ENCODE measurements around the gene ABCD1. TPM values are rescaled to one million over a fixed set of nuclear protein-coding genes. Genes with fewer than 3 reads are reported as not detected.

The ABCD1 gene
- polyA plus RNA-seq, 1 donor from 2014 or later = 3.6 TPM

GRCh38 chrX:153731845-153732215 is 7.2 kb downstream of the ABCD1 start:
- Histone ChIP-seq H3K36me3 (ENCODE audit: insufficient read depth, low read length) (no peaks in the 10 kb centered on the region), H3K9me2 (ENCODE audit: insufficient read depth, low read length) (no peaks in the 10 kb centered on the region), H4K20me1 (ENCODE audit: insufficient read depth) (no peaks in the 10 kb centered on the region), H3K9ac (ENCODE audit: low read length) (no peak overlapping the region), H3K9me3 (ENCODE audit: low read length) (no peaks in the 10 kb centered on the region), H3K4me2 (ENCODE audit: low read length) (no peak overlapping the region), H3K27me3 (ENCODE audit: insufficient read depth, low read depth, low read length) (no peaks in the 10 kb centered on the region), H2AFZ (ENCODE audit: low read depth, low read length) (no peak overlapping the region), H3F3A (ENCODE audit: insufficient read depth, low read length, poor library complexity, severe bottlenecking) (no peaks in the 10 kb centered on the region), H3K27ac (ENCODE audit: low read length) (no peak overlapping the region), H3K79me2 (replicated peaks; ENCODE audit: insufficient read depth, low read length) (no peaks in the 10 kb centered on the region), H3K4me3 (ENCODE audit: low read length) (no peak overlapping the region)
- TF ChIP-seq, protein P1, sequence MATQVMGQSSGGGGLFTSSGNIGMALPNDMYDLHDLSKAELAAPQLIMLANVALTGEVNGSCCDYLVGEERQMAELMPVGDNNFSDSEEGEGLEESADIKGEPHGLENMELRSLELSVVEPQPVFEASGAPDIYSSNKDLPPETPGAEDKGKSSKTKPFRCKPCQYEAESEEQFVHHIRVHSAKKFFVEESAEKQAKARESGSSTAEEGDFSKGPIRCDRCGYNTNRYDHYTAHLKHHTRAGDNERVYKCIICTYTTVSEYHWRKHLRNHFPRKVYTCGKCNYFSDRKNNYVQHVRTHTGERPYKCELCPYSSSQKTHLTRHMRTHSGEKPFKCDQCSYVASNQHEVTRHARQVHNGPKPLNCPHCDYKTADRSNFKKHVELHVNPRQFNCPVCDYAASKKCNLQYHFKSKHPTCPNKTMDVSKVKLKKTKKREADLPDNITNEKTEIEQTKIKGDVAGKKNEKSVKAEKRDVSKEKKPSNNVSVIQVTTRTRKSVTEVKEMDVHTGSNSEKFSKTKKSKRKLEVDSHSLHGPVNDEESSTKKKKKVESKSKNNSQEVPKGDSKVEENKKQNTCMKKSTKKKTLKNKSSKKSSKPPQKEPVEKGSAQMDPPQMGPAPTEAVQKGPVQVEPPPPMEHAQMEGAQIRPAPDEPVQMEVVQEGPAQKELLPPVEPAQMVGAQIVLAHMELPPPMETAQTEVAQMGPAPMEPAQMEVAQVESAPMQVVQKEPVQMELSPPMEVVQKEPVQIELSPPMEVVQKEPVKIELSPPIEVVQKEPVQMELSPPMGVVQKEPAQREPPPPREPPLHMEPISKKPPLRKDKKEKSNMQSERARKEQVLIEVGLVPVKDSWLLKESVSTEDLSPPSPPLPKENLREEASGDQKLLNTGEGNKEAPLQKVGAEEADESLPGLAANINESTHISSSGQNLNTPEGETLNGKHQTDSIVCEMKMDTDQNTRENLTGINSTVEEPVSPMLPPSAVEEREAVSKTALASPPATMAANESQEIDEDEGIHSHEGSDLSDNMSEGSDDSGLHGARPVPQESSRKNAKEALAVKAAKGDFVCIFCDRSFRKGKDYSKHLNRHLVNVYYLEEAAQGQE (IDR thresholded peaks at IDR 0.05; ENCODE audit: borderline replicate concordance) = no peak
- TF ChIP-seq RAD21 (conservative IDR thresholded peaks at IDR 0.05) = no peak
- no peak for TF ChIP-seq CTCF (IDR thresholded peaks at IDR 0.05; ENCODE audit: poor library complexity, severe bottlenecking)
- no peak for TF ChIP-seq TAF1 (IDR thresholded peaks at IDR 0.05; ENCODE audit: low read depth)
- no peak for TF ChIP-seq EP300 (conservative IDR thresholded peaks at IDR 0.05; ENCODE audit: poor library complexity, severe bottlenecking)
- TF ChIP-seq EZH2 (IDR thresholded peaks at IDR 0.05; ENCODE audit: borderline replicate concordance, insufficient read depth, low read length, poor library complexity, severe bottlenecking) = no peak
- TF ChIP-seq MXI1 (conservative IDR thresholded peaks at IDR 0.05; ENCODE audit: poor library complexity, severe bottlenecking) = no peak
- no peak for TF ChIP-seq POLR2AphosphoS5 (IDR thresholded peaks at IDR 0.05)
- no peak for TF ChIP-seq SMC3 (conservative IDR thresholded peaks at IDR 0.05; ENCODE audit: poor library complexity)

- H3K27ac ChIP-seq (ENCODE audit: low read length) = no peak overlapping the region
- no peak for TF ChIP-seq CTCF (IDR thresholded peaks at IDR 0.05; ENCODE audit: poor library complexity, severe bottlenecking)
- no peak for TF ChIP-seq RAD21 (conservative IDR thresholded peaks at IDR 0.05)
- no peak for TF ChIP-seq EZH2 (IDR thresholded peaks at IDR 0.05; ENCODE audit: borderline replicate concordance, insufficient read depth, low read length, poor library complexity, severe bottlenecking)
- TF ChIP-seq, protein P1 (IDR thresholded peaks at IDR 0.05; ENCODE audit: borderline replicate concordance) = no peak
- no peak overlapping the region for H3K9ac ChIP-seq (ENCODE audit: low read length)
- H3F3A ChIP-seq (ENCODE audit: insufficient read depth, low read length, poor library complexity, severe bottlenecking) = no peaks in the 10 kb centered on the region
- H3K9me2 ChIP-seq (ENCODE audit: insufficient read depth, low read length) = no peaks in the 10 kb centered on the region
- H3K79me2 ChIP-seq (replicated peaks; ENCODE audit: insufficient read depth, low read length) = no peaks in the 10 kb centered on the region
- H3K4me2 ChIP-seq (ENCODE audit: low read length) = no peak overlapping the region
- H3K27me3 ChIP-seq (ENCODE audit: insufficient read depth, low read depth, low read length) = no peaks in the 10 kb centered on the region
- no peak overlapping the region for H3K4me3 ChIP-seq (ENCODE audit: low read length)
- no peaks in the 10 kb centered on the region for H4K20me1 ChIP-seq (ENCODE audit: insufficient read depth)
- no peak overlapping the region for H2AFZ ChIP-seq (ENCODE audit: low read depth, low read length)
- H3K36me3 ChIP-seq (ENCODE audit: insufficient read depth, low read length) = no peaks in the 10 kb centered on the region
- no peaks in the 10 kb centered on the region for H3K9me3 ChIP-seq (ENCODE audit: low read length)
Observed at GRCh38 chrX:153732401-153732800, 7.7 kb downstream of the ABCD1 start.

Data from neural cell (in vitro differentiated cells).